HUES64 (cell line): ENCODE data around the gene NR6A1.
A peak's percentile ranks its signal among the peaks of the same experiment; 100 is the strongest.

Experiments used
- H3K27ac ChIP-seq: 2 replicates; pipeline ENCODE4 v1.7.0; 2013; ENCODE audit warnings: low read depth, low read length, inconsistent platforms
- H3K27me3 ChIP-seq: 2 replicates; pipeline ENCODE4 v1.6.1; 2013; ENCODE audit warnings: mild to moderate bottlenecking, low read length; ENCODE audit not compliant: insufficient read depth
- H3K36me3 ChIP-seq: 2 replicates; pipeline ENCODE4 v1.6.1; 2013; ENCODE audit warnings: mild to moderate bottlenecking, low read length; ENCODE audit not compliant: insufficient read depth
- H3K4me1 ChIP-seq: 2 replicates; pipeline ENCODE4 v1.6.1; 2013; ENCODE audit warnings: mild to moderate bottlenecking, low read length, moderate library complexity; ENCODE audit not compliant: insufficient read depth
- H3K4me3 ChIP-seq: 2 replicates; pipeline ENCODE4 v1.5.1; 2013; ENCODE audit warnings: mild to moderate bottlenecking, low read length, moderate library complexity
- H3K9ac ChIP-seq: 2 replicates; pipeline ENCODE4 v1.6.1; 2013; ENCODE audit warnings: mild to moderate bottlenecking, low read depth, low read length
- H3K9me3 ChIP-seq: 2 replicates; pipeline ENCODE4 v1.6.1; 2013; ENCODE audit warnings: low read depth, low read length; ENCODE audit not compliant: insufficient read depth
- WGBS: fragments of 150-250, 120-280 bp; methylation state at CpG from one replicate; pipeline ENCODE4 v1.1.7; 2013; ENCODE audit warnings: missing lambda C conversion rate; 5-methylcytosine and 5-hydroxymethylcytosine counted together

Gene NR6A1

GRCh38 chr9:124600407-124600806, 170.7 kb downstream of the NR6A1 start:
- Histone ChIP-seq H3K4me1 (peaks cover 29% of the 10 kb centered on the region), H3K9ac (no peak overlapping the region), H3K36me3 (no peaks in the 10 kb centered on the region), H3K9me3 (no peaks in the 10 kb centered on the region), H3K4me3 (no peak overlapping the region), H3K27me3 (no peaks in the 10 kb centered on the region), H3K27ac (no peak overlapping the region)

- no peaks in the 10 kb centered on the region for H3K9me3 ChIP-seq
- H3K27ac ChIP-seq = no peak overlapping the region
- no peaks in the 10 kb centered on the region for H3K27me3 ChIP-seq
- no peak overlapping the region for H3K4me3 ChIP-seq
- no peak overlapping the region for H3K9ac ChIP-seq
- H3K36me3 ChIP-seq = no peaks in the 10 kb centered on the region
- H3K4me1 ChIP-seq = peaks cover 40% of the 10 kb centered on the region
- 97% methylated on average over 39 of the region's 39 CpGs for WGBS
These were observed 171.9 kb downstream of the NR6A1 start for GRCh38 chr9:124599121-124599795.

- peaks cover 49% of the 10 kb centered on the region for H3K4me1 ChIP-seq
- no peak overlapping the region for H3K4me3 ChIP-seq
- 95% methylated on average over 4 of the region's 5 CpGs for WGBS
- no peaks in the 10 kb centered on the region for H3K9me3 ChIP-seq
- no peak overlapping the region for H3K9ac ChIP-seq
- no peak overlapping the region for H3K27ac ChIP-seq
- no peaks in the 10 kb centered on the region for H3K36me3 ChIP-seq
- no peaks in the 10 kb centered on the region for H3K27me3 ChIP-seq
These were observed 173.1 kb downstream of the NR6A1 start for GRCh38 chr9:124598048-124598447.

- Histone ChIP-seq H3K4me1 (peaks cover 66% of the 10 kb centered on the region), H3K36me3 (no peaks in the 10 kb centered on the region), H3K4me3 (no peak overlapping the region), H3K9me3 (no peaks in the 10 kb centered on the region), H3K9ac (peak overlapping the region; percentile 67; the same call in 1 of the 2 replicates), H3K27me3 (no peaks in the 10 kb centered on the region), H3K27ac (peak overlapping the region; percentile 75)
- 88% methylated on average over 5 of the region's 6 CpGs for WGBS
These were observed 174.8 kb downstream of the NR6A1 start for GRCh38 chr9:124596172-124596839.

DNA sequence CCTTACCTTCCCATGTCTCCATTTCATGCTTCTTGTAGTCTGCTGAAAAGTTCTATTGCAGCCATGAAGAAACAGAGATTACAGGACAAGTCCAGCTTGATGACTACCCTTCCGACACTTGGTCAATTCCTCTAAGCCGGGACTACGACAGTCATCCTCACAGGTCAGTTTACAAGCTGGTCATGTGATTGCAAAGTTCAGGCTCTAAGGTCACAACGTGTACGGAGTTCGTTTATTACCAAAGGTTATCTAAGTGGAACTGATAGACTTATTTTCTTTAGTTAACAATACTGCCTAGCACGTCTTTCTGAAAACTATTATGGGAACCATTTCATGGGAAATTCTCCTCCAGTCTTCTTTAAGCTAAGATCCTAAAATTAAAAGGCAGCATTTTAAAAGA, 175.4 kb downstream of the NR6A1 start:
- Histone ChIP-seq H3K36me3 (no peaks in the 10 kb centered on the region), H3K27me3 (no peaks in the 10 kb centered on the region), H3K4me3 (peak overlapping the region; percentile 54), H3K9ac (peak overlapping the region; percentile 67; the same call in 1 of the 2 replicates), H3K27ac (peak overlapping the region; percentile 75), H3K4me1 (peaks cover 72% of the 10 kb centered on the region), H3K9me3 (no peaks in the 10 kb centered on the region)
- 50% methylated on average over 7 of the region's 7 CpGs for WGBS

GRCh38 chr9:124594673-124595072, 176.4 kb downstream of the NR6A1 start:
- peaks cover 76% of the 10 kb centered on the region for H3K4me1 ChIP-seq
- H3K9ac ChIP-seq = peak overlapping the region; percentile 67
- no peaks in the 10 kb centered on the region for H3K27me3 ChIP-seq
- H3K9me3 ChIP-seq = no peaks in the 10 kb centered on the region
- no peaks in the 10 kb centered on the region for H3K36me3 ChIP-seq
- H3K4me3 ChIP-seq = peak overlapping the region; percentile 54
- peak overlapping the region; percentile 94 for H3K27ac ChIP-seq
- WGBS = 34% methylated on average over 3 of the region's 3 CpGs

DNA sequence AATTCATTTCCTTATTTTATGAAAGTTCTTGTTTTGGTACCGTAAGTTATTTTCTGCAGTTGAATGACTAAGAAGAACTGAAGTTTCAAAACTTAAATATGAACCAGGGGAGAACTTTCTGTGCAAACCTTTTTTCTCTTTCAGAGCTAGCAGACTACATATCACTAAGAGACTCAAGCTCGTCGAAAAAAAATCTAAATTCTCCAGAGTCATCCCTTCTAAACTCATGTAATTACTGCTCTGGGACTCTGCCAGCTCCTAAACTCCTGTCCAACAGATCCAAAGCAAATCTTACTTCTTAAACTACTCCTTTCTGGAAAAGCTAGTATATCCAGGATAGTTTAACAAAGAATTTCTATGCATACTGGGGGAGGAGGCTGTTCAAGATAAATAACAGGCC, 176.9 kb downstream of the NR6A1 start:
- peak overlapping the region; percentile 54 for H3K4me3 ChIP-seq
- H3K9me3 ChIP-seq = no peaks in the 10 kb centered on the region
- H3K27ac ChIP-seq = peak overlapping the region; percentile 94
- WGBS = 39% methylated on average over 3 of the region's 3 CpGs
- H3K27me3 ChIP-seq = no peaks in the 10 kb centered on the region
- H3K9ac ChIP-seq = peak overlapping the region; percentile 67
- H3K36me3 ChIP-seq = no peaks in the 10 kb centered on the region
- H3K4me1 ChIP-seq = peaks cover 76% of the 10 kb centered on the region

GRCh38 chr9:124593651-124594058, 177.5 kb downstream of the NR6A1 start:
- no peaks in the 10 kb centered on the region for H3K9me3 ChIP-seq
- H3K27me3 ChIP-seq = no peaks in the 10 kb centered on the region
- H3K27ac ChIP-seq = peak overlapping the region; percentile 94
- peak overlapping the region; percentile 54 for H3K4me3 ChIP-seq
- no peaks in the 10 kb centered on the region for H3K36me3 ChIP-seq
- H3K4me1 ChIP-seq = peaks cover 76% of the 10 kb centered on the region
- peak overlapping the region; percentile 70 for H3K9ac ChIP-seq
- 2% methylated on average over 4 of the region's 4 CpGs for WGBS

GRCh38 chr9:124593200-124593599, 177.9 kb downstream of the NR6A1 start:
- Histone ChIP-seq H3K4me3 (peak overlapping the region; percentile 54), H3K4me1 (peaks cover 76% of the 10 kb centered on the region), H3K9ac (peak overlapping the region; percentile 70), H3K27ac (peak overlapping the region; percentile 94), H3K27me3 (no peaks in the 10 kb centered on the region), H3K36me3 (no peaks in the 10 kb centered on the region), H3K9me3 (no peaks in the 10 kb centered on the region)
- WGBS = 27% methylated on average over 3 of the region's 3 CpGs

DNA sequence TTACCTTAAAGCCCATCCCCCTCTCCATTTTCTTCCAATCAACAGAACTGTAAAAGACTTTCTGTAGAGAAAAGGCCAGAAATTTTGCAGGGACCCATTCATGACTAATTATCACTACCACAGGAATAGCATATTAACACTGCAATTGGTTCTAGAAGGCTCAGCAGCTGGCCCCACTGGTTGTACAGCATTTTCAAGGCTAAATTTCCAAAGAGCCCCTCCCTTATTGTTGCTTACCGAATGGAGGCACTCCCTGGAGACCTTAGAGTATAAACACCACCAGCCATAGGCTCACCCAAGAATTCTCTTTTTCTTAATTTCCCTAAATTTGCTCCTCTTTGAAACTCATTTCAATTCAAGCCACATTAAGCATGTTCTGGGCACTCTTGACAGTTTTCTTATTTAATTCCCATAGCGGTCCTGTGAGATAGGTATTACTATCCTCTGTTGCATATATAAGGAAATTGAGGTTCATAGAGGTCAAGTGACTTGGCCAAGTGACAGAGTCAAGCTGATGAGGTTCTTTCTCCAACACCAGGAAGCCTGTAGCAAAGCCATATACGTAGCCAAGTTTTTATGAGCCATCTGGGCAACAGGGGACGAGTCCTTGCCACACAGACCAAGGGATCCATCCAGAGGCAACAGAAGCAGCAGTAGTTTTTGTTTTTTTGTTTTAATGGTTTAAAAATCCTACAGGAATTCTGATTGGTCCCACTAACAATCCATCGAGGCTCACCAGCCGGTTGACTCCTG, 180.0 kb downstream of the NR6A1 start:
- no peaks in the 10 kb centered on the region for H3K9me3 ChIP-seq
- 85% methylated on average over 6 of the region's 6 CpGs for WGBS
- peak overlapping the region; percentile 22; the same call in 1 of the 2 replicates for H3K27ac ChIP-seq

GRCh38 chr9:124584631-124585030, 186.5 kb downstream of the NR6A1 start:
- H3K4me1 ChIP-seq = peaks cover 19% of the 10 kb centered on the region
- 86% methylated on average over 5 of the region's 5 CpGs for WGBS
- no peak overlapping the region for H3K9ac ChIP-seq

More for the DNA sequence above, 180.0 kb downstream of the NR6A1 start:
- H3K27me3 ChIP-seq = no peaks in the 10 kb centered on the region
- H3K4me1 ChIP-seq = peaks cover 70% of the 10 kb centered on the region
- H3K9ac ChIP-seq = no peak overlapping the region
- H3K4me3 ChIP-seq = no peak overlapping the region
- H3K36me3 ChIP-seq = no peaks in the 10 kb centered on the region

More at GRCh38 chr9:124584631-124585030, 186.5 kb downstream of the NR6A1 start:
- no peak overlapping the region for H3K27ac ChIP-seq
- H3K27me3 ChIP-seq = no peaks in the 10 kb centered on the region
- H3K36me3 ChIP-seq = no peaks in the 10 kb centered on the region
- H3K4me3 ChIP-seq = no peak overlapping the region
- no peaks in the 10 kb centered on the region for H3K9me3 ChIP-seq
